Adipocyte (in vitro differentiated cells): Measurements from ENCODE around the gene VAV2.

Source experiments
- DNase-seq: peaks from one replicate; pipeline ENCODE4 v3.0.0-alpha.2; 2015; ENCODE audit warnings: low read depth
- H3K27me3 ChIP-seq: replicated peaks from 2 replicates; pipeline ENCODE4 v1.7.0; 2013; ENCODE audit warnings: mild to moderate bottlenecking, low read length, moderate library complexity; ENCODE audit not compliant: control insufficient read depth, insufficient read depth
- H3K36me3 ChIP-seq: 2 replicates; pipeline ENCODE4 v1.7.0; 2013; ENCODE audit warnings: low read length, mild to moderate bottlenecking, moderate library complexity; ENCODE audit not compliant: control insufficient read depth, insufficient read depth, severe bottlenecking
- H3K4me1 ChIP-seq: 2 replicates; pipeline ENCODE4 v1.7.0; 2013; ENCODE audit warnings: mild to moderate bottlenecking, low read length, moderate library complexity; ENCODE audit not compliant: control insufficient read depth, insufficient read depth
- H3K4me3 ChIP-seq: 2 replicates; pipeline ENCODE4 v1.7.0; 2013; ENCODE audit warnings: mild to moderate bottlenecking, low read length, moderate library complexity
- H3K9ac ChIP-seq: 2 replicates; pipeline ENCODE4 v1.7.0; 2013; ENCODE audit warnings: mild to moderate bottlenecking, low read length, moderate library complexity
- H3K9me3 ChIP-seq: 2 replicates; pipeline ENCODE4 v1.7.0; 2013; ENCODE audit warnings: mild to moderate bottlenecking, low read length, moderate library complexity; ENCODE audit not compliant: control insufficient read depth

VAV2 gene

GRCh38 chr9:133732639-133733408, 259.3 kb downstream of the VAV2 start:
- no peak overlapping the region for H3K4me3 ChIP-seq
- H3K9ac ChIP-seq, result no peak overlapping the region
- no peaks in the 10 kb centered on the region for H3K36me3 ChIP-seq
- DNase-seq, result no peak
- no peaks in the 10 kb centered on the region for H3K9me3 ChIP-seq
- peaks cover 3% of the 10 kb centered on the region for H3K4me1 ChIP-seq
- peaks cover 11% of the 10 kb centered on the region for H3K27me3 ChIP-seq

- Histone ChIP-seq H3K4me3 (no peak overlapping the region), H3K27me3 (peaks cover 15% of the 10 kb centered on the region), H3K36me3 (no peaks in the 10 kb centered on the region), H3K9ac (no peak overlapping the region), H3K9me3 (no peaks in the 10 kb centered on the region), H3K4me1 (no peaks in the 10 kb centered on the region)
- DNase-seq, result peak; percentile 34
Measured at GRCh38 chr9:133731876-133732638, 260.1 kb downstream of the VAV2 start.

- Histone ChIP-seq H3K4me1 (no peaks in the 10 kb centered on the region), H3K4me3 (no peak overlapping the region), H3K9me3 (no peaks in the 10 kb centered on the region), H3K9ac (no peak overlapping the region), H3K36me3 (no peaks in the 10 kb centered on the region), H3K27me3 (peaks cover 15% of the 10 kb centered on the region)
- no peak for DNase-seq
Measured at GRCh38 chr9:133730994-133731715, 261.0 kb downstream of the VAV2 start.

- H3K9ac ChIP-seq, result no peak overlapping the region
- H3K4me3 ChIP-seq, result no peak overlapping the region
- no peak for DNase-seq
- no peaks in the 10 kb centered on the region for H3K4me1 ChIP-seq
- H3K36me3 ChIP-seq, result no peaks in the 10 kb centered on the region
- peaks cover 19% of the 10 kb centered on the region for H3K27me3 ChIP-seq
- H3K9me3 ChIP-seq, result no peaks in the 10 kb centered on the region
Measured at GRCh38 chr9:133729617-133730281, 262.4 kb downstream of the VAV2 start.

- Histone ChIP-seq H3K4me1 (no peaks in the 10 kb centered on the region), H3K4me3 (no peak overlapping the region), H3K9me3 (peaks cover 2% of the 10 kb centered on the region), H3K9ac (no peak overlapping the region), H3K27me3 (peaks cover 19% of the 10 kb centered on the region), H3K36me3 (no peaks in the 10 kb centered on the region)
- no peak for DNase-seq
Measured at GRCh38 chr9:133728856-133729616, 263.1 kb downstream of the VAV2 start.

- Histone ChIP-seq H3K36me3 (no peaks in the 10 kb centered on the region), H3K4me3 (no peak overlapping the region), H3K4me1 (no peaks in the 10 kb centered on the region), H3K9me3 (peaks cover 7% of the 10 kb centered on the region), H3K9ac (no peak overlapping the region), H3K27me3 (peaks cover 19% of the 10 kb centered on the region)
- no peak for DNase-seq
Measured at GRCh38 chr9:133727876-133728441, 264.2 kb downstream of the VAV2 start.

GRCh38 chr9:133727277-133727875, 264.7 kb downstream of the VAV2 start:
- peaks cover 19% of the 10 kb centered on the region for H3K27me3 ChIP-seq
- H3K9me3 ChIP-seq, result peaks cover 7% of the 10 kb centered on the region
- H3K4me1 ChIP-seq, result no peaks in the 10 kb centered on the region
- H3K36me3 ChIP-seq, result no peaks in the 10 kb centered on the region
- no peak for DNase-seq
- H3K4me3 ChIP-seq, result no peak overlapping the region
- H3K9ac ChIP-seq, result no peak overlapping the region

- Histone ChIP-seq H3K9ac (no peak overlapping the region), H3K36me3 (no peaks in the 10 kb centered on the region), H3K9me3 (peaks cover 7% of the 10 kb centered on the region), H3K27me3 (peaks cover 19% of the 10 kb centered on the region), H3K4me3 (no peak overlapping the region), H3K4me1 (no peaks in the 10 kb centered on the region)
- peak; percentile 45 for DNase-seq
Measured at GRCh38 chr9:133726401-133727276, 265.5 kb downstream of the VAV2 start.

GRCh38 chr9:133725886-133726285, 266.2 kb downstream of the VAV2 start:
- Histone ChIP-seq H3K9ac (no peak overlapping the region), H3K36me3 (no peaks in the 10 kb centered on the region), H3K9me3 (peaks cover 7% of the 10 kb centered on the region), H3K27me3 (peaks cover 23% of the 10 kb centered on the region), H3K4me1 (no peaks in the 10 kb centered on the region), H3K4me3 (no peak overlapping the region)
- no peak for DNase-seq
